ENCODE data around the gene B4GALT3.

GRCh38 chr1:161182214-161182613 is 4.9 kb upstream of the B4GALT3 start:
- TF ChIP-seq ZNF274 (IDR thresholded peaks at IDR 0.05; ENCODE audit: low read depth, low read length): no peak
- no peak for TF ChIP-seq YY1 (IDR thresholded peaks at IDR 0.05; ENCODE audit: insufficient read depth, insufficient read length)

Data from NT2/D1 (cell line).